ENCODE data around the gene PGR. TPM values are rescaled to one million over a fixed set of nuclear protein-coding genes. Genes with fewer than 3 reads are reported as not detected.

PGR gene
- total RNA-seq, 1 donor, result under 0.01 TPM

DNA sequence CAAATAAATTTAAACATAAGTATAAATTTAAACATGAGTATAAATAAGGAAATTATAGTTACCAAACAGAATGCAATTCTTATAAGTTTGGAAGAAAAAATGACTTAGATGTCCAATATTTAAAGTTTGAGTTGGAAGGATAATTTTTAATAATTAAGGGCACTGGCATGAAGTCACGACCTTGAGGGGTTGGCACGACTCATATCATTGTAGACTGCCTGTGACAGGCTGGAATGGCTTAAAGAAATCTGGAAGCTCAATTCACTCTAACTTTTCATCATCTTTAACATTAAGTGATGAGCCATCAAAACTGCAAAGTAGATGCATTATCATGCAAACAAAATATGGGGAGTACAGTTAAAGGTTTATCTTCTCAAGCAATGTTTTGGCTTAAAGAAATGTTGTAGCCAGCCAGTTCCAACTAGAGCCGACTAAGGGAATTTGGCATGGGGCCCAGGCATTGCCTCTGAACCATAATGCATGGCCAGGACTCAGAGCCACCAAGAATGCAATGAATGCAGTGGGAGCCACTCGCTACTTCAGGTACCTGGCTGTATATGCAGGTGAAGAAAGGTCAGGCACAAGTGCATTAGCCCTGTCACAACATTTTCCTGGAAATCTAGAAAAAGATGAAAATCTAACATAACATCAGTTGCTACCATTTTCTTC is 33.4 kb downstream of the PGR start:
- Histone ChIP-seq H3K27me3 (ENCODE audit: insufficient read depth, low read length) (no peaks in the 10 kb centered on the region), H3K4me2 (ENCODE audit: insufficient read depth, low read length) (no peak overlapping the region), H3K79me2 (ENCODE audit: insufficient read depth, low read length) (no peaks in the 10 kb centered on the region), H3K36me3 (ENCODE audit: insufficient read depth, low read length) (no peaks in the 10 kb centered on the region), H3K9me3 (ENCODE audit: low read depth, low read length) (no peaks in the 10 kb centered on the region), H3K4me1 (ENCODE audit: insufficient read depth, low read length) (no peaks in the 10 kb centered on the region), H3K27ac (ENCODE audit: low read depth, low read length) (no peak overlapping the region), H4K20me1 (ENCODE audit: insufficient read depth, low read length) (no peaks in the 10 kb centered on the region), H3K4me3 (ENCODE audit: insufficient read depth, low read length) (no peak overlapping the region), H2AFZ (ENCODE audit: low read length) (no peak overlapping the region)
- TF ChIP-seq, protein P1, sequence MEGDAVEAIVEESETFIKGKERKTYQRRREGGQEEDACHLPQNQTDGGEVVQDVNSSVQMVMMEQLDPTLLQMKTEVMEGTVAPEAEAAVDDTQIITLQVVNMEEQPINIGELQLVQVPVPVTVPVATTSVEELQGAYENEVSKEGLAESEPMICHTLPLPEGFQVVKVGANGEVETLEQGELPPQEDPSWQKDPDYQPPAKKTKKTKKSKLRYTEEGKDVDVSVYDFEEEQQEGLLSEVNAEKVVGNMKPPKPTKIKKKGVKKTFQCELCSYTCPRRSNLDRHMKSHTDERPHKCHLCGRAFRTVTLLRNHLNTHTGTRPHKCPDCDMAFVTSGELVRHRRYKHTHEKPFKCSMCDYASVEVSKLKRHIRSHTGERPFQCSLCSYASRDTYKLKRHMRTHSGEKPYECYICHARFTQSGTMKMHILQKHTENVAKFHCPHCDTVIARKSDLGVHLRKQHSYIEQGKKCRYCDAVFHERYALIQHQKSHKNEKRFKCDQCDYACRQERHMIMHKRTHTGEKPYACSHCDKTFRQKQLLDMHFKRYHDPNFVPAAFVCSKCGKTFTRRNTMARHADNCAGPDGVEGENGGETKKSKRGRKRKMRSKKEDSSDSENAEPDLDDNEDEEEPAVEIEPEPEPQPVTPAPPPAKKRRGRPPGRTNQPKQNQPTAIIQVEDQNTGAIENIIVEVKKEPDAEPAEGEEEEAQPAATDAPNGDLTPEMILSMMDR (IDR thresholded peaks at IDR 0.05; ENCODE audit: extremely low read depth, low read depth, low read length), result no peak
- no peak for DNase-seq (ENCODE audit: insufficient read length, low spot score, missing footprints)

DNA sequence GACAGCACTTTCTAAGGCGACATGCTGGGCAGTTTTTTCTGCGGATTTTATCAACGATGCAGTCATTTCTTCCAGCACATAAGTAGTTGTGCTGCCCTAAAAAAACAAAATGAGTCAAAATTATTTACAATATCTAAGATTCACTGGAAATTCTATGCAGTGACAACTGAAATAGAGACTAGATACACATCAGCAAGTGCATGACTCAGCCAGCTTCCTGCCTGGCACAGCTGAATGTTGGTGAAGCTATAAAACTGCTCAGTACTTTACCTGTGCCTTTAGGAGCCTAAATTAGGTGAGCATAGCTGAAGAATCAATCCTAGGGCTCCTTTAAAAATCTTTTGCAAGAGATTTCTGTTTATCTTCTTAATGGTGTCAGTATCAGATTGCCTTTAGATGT is 37.8 kb downstream of the PGR start:
- TF ChIP-seq, protein P1 (IDR thresholded peaks at IDR 0.05; ENCODE audit: extremely low read depth, low read depth, low read length), result no peak
- no peaks in the 10 kb centered on the region for H3K4me1 ChIP-seq (ENCODE audit: insufficient read depth, low read length)

DNA sequence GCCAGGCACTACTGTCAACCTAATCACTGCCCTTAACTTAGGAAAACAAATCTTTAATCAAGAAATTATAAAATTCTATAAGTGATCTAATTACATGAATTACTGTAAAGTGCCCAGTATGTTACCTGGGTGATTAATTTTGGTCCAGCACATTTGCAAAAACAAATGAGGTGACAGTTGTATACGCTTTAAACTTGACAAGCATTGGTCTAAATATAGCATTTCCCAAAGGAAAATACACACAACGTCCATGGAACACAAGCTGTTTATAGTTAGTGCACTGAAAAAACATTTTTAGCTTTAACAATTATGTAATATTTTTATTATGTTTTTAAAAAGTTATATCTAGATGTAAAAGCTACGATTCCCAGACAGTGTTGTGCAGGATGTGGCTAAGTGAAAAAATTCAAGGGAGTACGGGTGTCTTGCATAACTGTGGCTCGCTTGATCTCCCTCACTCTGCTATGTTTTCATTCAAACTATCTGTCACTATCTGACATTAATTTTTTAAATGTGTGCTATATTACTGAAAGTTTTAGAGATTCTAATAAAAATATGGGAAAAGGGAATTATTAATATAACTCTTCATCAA is 38.8 kb downstream of the PGR start:
- H3K27ac ChIP-seq (ENCODE audit: low read depth, low read length), result no peak overlapping the region
- H4K20me1 ChIP-seq (ENCODE audit: insufficient read depth, low read length), result no peaks in the 10 kb centered on the region
- no peaks in the 10 kb centered on the region for H3K9me3 ChIP-seq (ENCODE audit: low read depth, low read length)
- no peak overlapping the region for H2AFZ ChIP-seq (ENCODE audit: low read length)
- H3K27me3 ChIP-seq (ENCODE audit: insufficient read depth, low read length), result no peaks in the 10 kb centered on the region
- no peaks in the 10 kb centered on the region for H3K79me2 ChIP-seq (ENCODE audit: insufficient read depth, low read length)
- H3K4me2 ChIP-seq (ENCODE audit: insufficient read depth, low read length), result no peak overlapping the region
- no peaks in the 10 kb centered on the region for H3K4me1 ChIP-seq (ENCODE audit: insufficient read depth, low read length)
- TF ChIP-seq, protein P1 (IDR thresholded peaks at IDR 0.05; ENCODE audit: extremely low read depth, low read depth, low read length), result no peak
- no peak for DNase-seq (ENCODE audit: insufficient read length, low spot score, missing footprints)
- no peak overlapping the region for H3K4me3 ChIP-seq (ENCODE audit: insufficient read depth, low read length)
- H3K36me3 ChIP-seq (ENCODE audit: insufficient read depth, low read length), result no peaks in the 10 kb centered on the region

More for the DNA sequence above, 37.8 kb downstream of the PGR start:
- no peak overlapping the region for H3K4me3 ChIP-seq (ENCODE audit: insufficient read depth, low read length)
- no peaks in the 10 kb centered on the region for H3K36me3 ChIP-seq (ENCODE audit: insufficient read depth, low read length)
- H3K27ac ChIP-seq (ENCODE audit: low read depth, low read length), result no peak overlapping the region
- no peak for DNase-seq (ENCODE audit: insufficient read length, low spot score, missing footprints)
- no peaks in the 10 kb centered on the region for H3K79me2 ChIP-seq (ENCODE audit: insufficient read depth, low read length)
- no peaks in the 10 kb centered on the region for H3K27me3 ChIP-seq (ENCODE audit: insufficient read depth, low read length)
- H4K20me1 ChIP-seq (ENCODE audit: insufficient read depth, low read length), result no peaks in the 10 kb centered on the region
- H3K9me3 ChIP-seq (ENCODE audit: low read depth, low read length), result no peaks in the 10 kb centered on the region
- no peak overlapping the region for H2AFZ ChIP-seq (ENCODE audit: low read length)
- H3K4me2 ChIP-seq (ENCODE audit: insufficient read depth, low read length), result no peak overlapping the region

DNA sequence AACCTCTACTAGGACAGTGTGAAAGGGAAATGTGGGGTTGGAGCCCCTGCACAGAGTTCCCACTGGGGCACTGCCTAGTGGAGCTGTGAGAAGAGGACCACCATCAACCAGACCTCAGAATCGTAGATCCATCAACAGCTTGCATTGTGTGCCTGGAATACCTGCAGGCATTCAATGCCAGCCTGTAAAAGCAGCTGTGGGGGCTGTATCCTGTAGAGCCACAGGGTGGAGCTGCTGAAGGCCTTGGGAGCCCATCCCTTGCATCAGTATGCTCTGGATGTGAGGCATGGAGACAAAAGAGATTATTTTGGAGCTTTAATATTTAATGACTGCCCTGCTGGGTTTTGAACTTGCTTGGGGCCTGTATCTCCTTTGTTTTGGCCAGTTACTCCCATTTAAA is 46.3 kb downstream of the PGR start:
- Histone ChIP-seq H3K4me3 (ENCODE audit: insufficient read depth, low read length) (no peak overlapping the region), H3K27ac (ENCODE audit: low read depth, low read length) (no peak overlapping the region), H3K27me3 (ENCODE audit: insufficient read depth, low read length) (no peaks in the 10 kb centered on the region), H3K4me1 (ENCODE audit: insufficient read depth, low read length) (no peaks in the 10 kb centered on the region), H3K9me3 (ENCODE audit: low read depth, low read length) (no peaks in the 10 kb centered on the region), H3K79me2 (ENCODE audit: insufficient read depth, low read length) (no peaks in the 10 kb centered on the region), H3K36me3 (ENCODE audit: insufficient read depth, low read length) (no peaks in the 10 kb centered on the region), H3K4me2 (ENCODE audit: insufficient read depth, low read length) (no peak overlapping the region), H4K20me1 (ENCODE audit: insufficient read depth, low read length) (no peaks in the 10 kb centered on the region), H2AFZ (ENCODE audit: low read length) (no peak overlapping the region)
- DNase-seq (ENCODE audit: insufficient read length, low spot score, missing footprints), result no peak
- TF ChIP-seq, protein P1 (IDR thresholded peaks at IDR 0.05; ENCODE audit: extremely low read depth, low read depth, low read length), result no peak
